Activated naive CD4-positive, alpha-beta T cell treated with anti-CD3 and anti-CD28 coated beads, Interleukin-2, amount 10 ng/mL, durations not matched to agents 7 days and 5 days (primary cell): ENCODE data around the gene THY1.
A peak's percentile ranks its signal among the peaks of the same experiment; 100 is the strongest.

Experiments used
- CTCF ChIA-PET: fragments of 350-600 bp; sonication (Branson Sonifier 250); formaldehyde crosslinking; loops from one replicate; lab custom pipeline; 2021; ENCODE audit warnings: antibody characterized with exemption; lab: Charles Lee
- DNase-seq: peaks from one replicate; pipeline ENCODE4 v3.0.0-alpha.2; 2020
- H3K27ac Mint-ChIP-seq: one replicate; pipeline ENCODE4 v1.8.0; 2021; ENCODE audit warnings: mild to moderate bottlenecking, moderate library complexity, mixed read lengths
- H3K27me3 Mint-ChIP-seq: one replicate; pipeline ENCODE4 v1.8.0; 2021; ENCODE audit warnings: mild to moderate bottlenecking, mixed read lengths
- H3K36me3 Mint-ChIP-seq: one replicate; pipeline ENCODE4 v1.8.0; 2021; ENCODE audit warnings: mixed read lengths
- H3K4me1 Mint-ChIP-seq: one replicate; pipeline ENCODE4 v1.8.0; 2021; ENCODE audit warnings: mixed read lengths
- H3K4me3 Mint-ChIP-seq: one replicate; pipeline ENCODE4 v1.8.0; 2021; ENCODE audit warnings: mild to moderate bottlenecking, moderate library complexity, mixed read lengths
- H3K9me3 Mint-ChIP-seq: one replicate; pipeline ENCODE4 v1.8.0; 2021; ENCODE audit warnings: mixed read lengths

Gene THY1

GRCh38 chr11:119378851-119379465 is 44.0 kb downstream of the THY1 start:
- no peaks in the 10 kb centered on the region for H3K36me3 Mint-ChIP-seq
- H3K27me3 Mint-ChIP-seq = peaks cover 41% of the 10 kb centered on the region
- H3K4me1 Mint-ChIP-seq = peaks cover 10% of the 10 kb centered on the region
- no peak for DNase-seq
- CTCF ChIA-PET = interaction anchor here (17.7 kb wide), 1 partner anchor 22 kb away, joined by 184 read pairs; no protein-coding TSS in a partner anchor
- H3K4me3 Mint-ChIP-seq = no peak overlapping the region
- no peaks in the 10 kb centered on the region for H3K9me3 Mint-ChIP-seq
- no peak overlapping the region for H3K27ac Mint-ChIP-seq

GRCh38 chr11:119377961-119378667 is 44.9 kb downstream of the THY1 start:
- H3K4me1 Mint-ChIP-seq = peaks cover 17% of the 10 kb centered on the region
- CTCF ChIA-PET = interaction anchor here (1.5 to 17.7 kb wide), 2 partner anchors 10 to 21 kb away, joined by 4 to 184 read pairs; no protein-coding TSS in a partner anchor
- peaks cover 41% of the 10 kb centered on the region for H3K27me3 Mint-ChIP-seq
- no peaks in the 10 kb centered on the region for H3K36me3 Mint-ChIP-seq
- no peak for DNase-seq
- no peak overlapping the region for H3K27ac Mint-ChIP-seq
- no peak overlapping the region for H3K4me3 Mint-ChIP-seq
- no peaks in the 10 kb centered on the region for H3K9me3 Mint-ChIP-seq

GRCh38 chr11:119377112-119377901 is 45.7 kb downstream of the THY1 start:
- Mint-ChIP-seq H3K27me3 (peaks cover 41% of the 10 kb centered on the region), H3K27ac (no peak overlapping the region), H3K36me3 (no peaks in the 10 kb centered on the region), H3K9me3 (no peaks in the 10 kb centered on the region), H3K4me1 (peaks cover 17% of the 10 kb centered on the region), H3K4me3 (no peak overlapping the region)
- CTCF ChIA-PET = interaction anchor here (1.4 to 17.7 kb wide), 5 partner anchors 9 to 39 kb away, joined by 4 to 184 read pairs (median 5); no protein-coding TSS in a partner anchor
- no peak for DNase-seq

GRCh38 chr11:119376197-119376847 is 46.6 kb downstream of the THY1 start:
- DNase-seq = no peak
- CTCF ChIA-PET = interaction anchor here (1.2 to 17.7 kb wide), 8 partner anchors 8 to 38 kb away, joined by 3 to 184 read pairs (median 4); no protein-coding TSS in a partner anchor
- Mint-ChIP-seq H3K36me3 (no peaks in the 10 kb centered on the region), H3K4me1 (peaks cover 17% of the 10 kb centered on the region), H3K27ac (no peak overlapping the region), H3K4me3 (no peak overlapping the region), H3K27me3 (peaks cover 36% of the 10 kb centered on the region), H3K9me3 (no peaks in the 10 kb centered on the region)

DNA sequence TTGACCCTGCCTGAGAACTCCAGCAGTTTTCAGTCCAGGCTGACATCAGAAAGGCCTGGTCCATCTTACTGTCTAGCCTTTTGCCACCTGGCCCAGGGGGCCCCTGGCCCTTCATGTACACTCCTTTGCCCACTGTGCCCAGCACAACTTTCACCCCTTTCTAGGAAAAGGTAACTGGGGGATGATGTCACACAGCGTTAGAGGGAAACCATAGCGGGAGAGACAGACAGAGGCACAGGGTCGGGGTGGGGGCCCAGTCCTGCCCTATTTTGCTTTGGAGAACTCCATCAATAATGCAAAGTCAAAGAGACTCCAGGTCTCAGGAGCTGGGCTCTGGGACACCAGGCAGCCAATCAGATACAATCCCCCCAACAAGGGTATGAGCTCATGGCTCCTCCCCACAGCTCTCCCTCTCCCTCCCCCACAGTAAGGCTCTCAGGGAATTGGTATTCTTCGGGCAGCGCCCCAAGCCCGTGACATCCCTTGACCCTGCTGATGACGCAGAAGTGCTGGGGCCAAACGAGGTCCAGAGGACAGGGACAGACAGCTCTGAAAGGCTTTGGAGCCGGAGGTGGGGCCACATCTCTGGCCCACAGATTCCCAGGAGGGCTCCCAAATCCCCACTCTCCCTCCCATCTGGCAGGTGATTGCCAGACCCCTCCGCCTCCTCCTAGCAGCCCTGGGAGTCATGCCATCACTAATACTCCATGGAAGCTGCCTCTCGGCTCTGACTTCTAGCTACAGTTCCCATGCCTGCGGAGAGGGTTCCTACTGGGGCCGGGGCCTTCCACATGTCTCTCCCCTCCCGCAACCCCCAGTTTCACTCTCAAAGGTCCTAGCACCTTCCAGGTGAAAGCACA is 47.4 kb downstream of the THY1 start:
- peaks cover 36% of the 10 kb centered on the region for H3K27me3 Mint-ChIP-seq
- no peak for DNase-seq
- no peak overlapping the region for H3K4me3 Mint-ChIP-seq
- H3K4me1 Mint-ChIP-seq = peaks cover 10% of the 10 kb centered on the region
- H3K36me3 Mint-ChIP-seq = no peaks in the 10 kb centered on the region
- no peaks in the 10 kb centered on the region for H3K9me3 Mint-ChIP-seq
- CTCF ChIA-PET = interaction anchor here (0.7 to 17.7 kb wide), 14 partner anchors 8 to 99 kb away, joined by 3 to 184 read pairs (median 4); no protein-coding TSS in a partner anchor
- no peak overlapping the region for H3K27ac Mint-ChIP-seq

DNA sequence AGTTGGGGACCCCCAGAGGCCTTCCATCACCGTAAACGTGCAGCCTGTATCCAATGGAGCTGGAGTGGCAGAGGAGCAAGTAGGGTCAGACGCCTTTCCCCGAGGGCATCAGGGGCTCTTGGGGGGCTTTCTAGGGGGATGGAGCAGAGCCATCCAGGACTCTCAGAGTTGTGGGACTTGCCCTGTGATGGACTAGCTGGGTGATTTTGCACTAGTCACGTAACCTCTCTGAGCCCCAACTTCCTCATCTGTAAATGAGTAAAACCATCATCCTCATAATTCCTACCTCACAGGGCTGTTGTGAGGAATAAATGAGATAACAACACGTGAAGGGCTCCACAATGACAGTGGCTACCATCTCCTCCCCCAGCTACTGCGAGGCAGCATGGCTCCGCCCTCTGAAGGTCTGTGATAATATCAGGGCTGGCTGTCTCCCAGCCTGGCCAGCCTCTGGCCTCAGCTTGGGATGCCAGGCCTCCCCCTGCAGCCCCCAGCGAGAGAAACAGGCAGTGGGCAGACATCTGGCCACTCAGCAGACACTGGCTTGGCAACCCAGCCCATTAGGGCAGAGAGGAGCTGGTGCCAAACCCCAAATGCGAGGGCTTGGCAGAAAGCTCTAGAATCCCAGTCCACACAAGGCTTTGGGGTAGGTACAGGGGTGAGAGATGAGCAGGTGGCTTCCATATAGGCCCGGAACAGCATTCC is 48.2 kb downstream of the THY1 start:
- Mint-ChIP-seq H3K4me3 (no peak overlapping the region), H3K4me1 (peaks cover 9% of the 10 kb centered on the region), H3K36me3 (no peaks in the 10 kb centered on the region), H3K27ac (no peak overlapping the region), H3K9me3 (no peaks in the 10 kb centered on the region), H3K27me3 (peaks cover 37% of the 10 kb centered on the region)
- DNase-seq = no peak
- CTCF ChIA-PET = interaction anchor here (1.2 to 17.7 kb wide), 9 partner anchors 9 to 96 kb away, joined by 3 to 184 read pairs (median 6); no protein-coding TSS in a partner anchor

DNA sequence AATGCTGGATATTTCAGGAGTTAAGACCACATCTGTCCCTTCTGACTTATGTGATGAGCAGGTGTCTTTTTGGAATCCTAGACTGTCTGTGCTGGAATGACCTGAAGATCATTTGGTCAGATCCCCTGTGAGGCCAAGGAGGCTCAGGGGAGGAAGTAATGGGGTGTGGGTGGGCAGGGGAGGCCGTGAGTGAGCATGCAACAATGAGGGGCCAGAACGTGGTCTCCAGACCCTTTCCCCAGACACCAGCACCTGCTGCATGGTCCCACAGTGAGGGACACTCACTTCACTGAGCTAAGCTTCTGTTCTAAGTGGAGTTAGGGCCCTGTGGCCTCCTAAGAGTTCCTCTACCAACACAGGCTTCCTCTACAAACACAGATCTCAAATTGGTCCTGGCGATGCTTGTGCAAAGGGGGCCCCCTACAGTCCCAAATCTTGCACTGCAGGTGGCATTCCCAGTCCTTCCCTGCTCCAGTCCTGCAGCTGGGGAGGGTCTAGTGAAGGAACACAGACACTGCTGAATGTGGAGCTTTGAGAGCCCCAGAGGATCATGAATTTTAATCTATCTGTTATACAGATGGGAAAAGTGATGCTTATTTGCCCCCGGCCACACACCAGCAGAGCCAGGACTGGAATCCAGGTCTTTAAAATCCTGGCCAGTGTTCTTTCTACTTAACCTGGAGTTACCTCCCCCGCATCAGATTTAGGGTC is 48.9 kb downstream of the THY1 start:
- CTCF ChIA-PET = interaction anchor here (1.2 to 17.7 kb wide), 10 partner anchors 9 to 97 kb away, joined by 3 to 184 read pairs (median 7); no protein-coding TSS in a partner anchor
- no peaks in the 10 kb centered on the region for H3K9me3 Mint-ChIP-seq
- no peaks in the 10 kb centered on the region for H3K36me3 Mint-ChIP-seq
- peaks cover 37% of the 10 kb centered on the region for H3K27me3 Mint-ChIP-seq
- peak; percentile 63 for DNase-seq
- no peak overlapping the region for H3K27ac Mint-ChIP-seq
- no peak overlapping the region for H3K4me3 Mint-ChIP-seq
- H3K4me1 Mint-ChIP-seq = peaks cover 9% of the 10 kb centered on the region

GRCh38 chr11:119373059-119373920 is 49.7 kb downstream of the THY1 start:
- peaks cover 9% of the 10 kb centered on the region for H3K4me1 Mint-ChIP-seq
- H3K27ac Mint-ChIP-seq = no peak overlapping the region
- no peak overlapping the region for H3K4me3 Mint-ChIP-seq
- no peak for DNase-seq
- H3K9me3 Mint-ChIP-seq = no peaks in the 10 kb centered on the region
- CTCF ChIA-PET = interaction anchor here (0.6 to 17.7 kb wide), 10 partner anchors 9 to 995 kb away, joined by 3 to 184 read pairs (median 7); no protein-coding TSS in a partner anchor
- no peaks in the 10 kb centered on the region for H3K36me3 Mint-ChIP-seq
- peaks cover 37% of the 10 kb centered on the region for H3K27me3 Mint-ChIP-seq

DNA sequence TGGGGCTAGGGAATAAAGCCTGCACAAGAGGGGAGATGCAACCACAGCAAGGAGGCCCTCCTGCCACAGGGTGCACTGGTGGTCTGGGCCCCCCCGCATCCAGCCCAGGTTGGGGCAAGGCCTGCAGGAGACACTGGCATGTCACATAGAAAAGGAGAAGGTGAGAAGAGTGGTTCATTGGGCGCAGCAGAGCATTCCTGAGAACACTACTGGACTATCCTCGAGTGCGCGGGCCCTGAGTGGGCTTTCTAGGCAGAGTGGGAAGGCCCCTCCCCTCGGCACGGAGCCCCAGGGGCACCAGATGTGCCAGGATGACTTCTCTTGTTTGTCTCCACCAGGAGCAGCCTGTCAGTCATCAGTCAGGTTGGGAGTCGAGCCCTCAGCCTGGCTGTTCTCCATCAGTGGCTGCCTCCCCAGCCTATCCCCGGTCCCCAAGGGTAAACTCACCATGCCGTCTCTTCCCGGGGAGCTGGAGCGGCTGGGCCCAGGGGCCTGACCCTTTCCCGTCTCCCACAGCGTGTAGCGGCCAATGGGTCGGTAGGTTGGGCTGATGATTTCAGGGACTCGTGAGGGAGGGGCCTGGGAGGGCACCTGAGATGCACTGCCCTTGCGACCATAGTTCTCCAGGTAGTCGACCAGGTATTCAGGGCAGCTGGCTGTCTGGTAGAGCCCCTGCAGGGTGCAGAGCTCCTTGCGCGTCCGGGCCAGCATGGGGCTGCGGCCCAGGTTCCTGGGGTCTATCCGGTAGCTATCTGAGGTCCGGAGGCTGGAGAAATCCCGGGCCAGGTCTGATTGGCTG is 50.5 kb downstream of the THY1 start:
- H3K4me1 Mint-ChIP-seq = peaks cover 9% of the 10 kb centered on the region
- no peaks in the 10 kb centered on the region for H3K36me3 Mint-ChIP-seq
- H3K27me3 Mint-ChIP-seq = peaks cover 43% of the 10 kb centered on the region
- H3K9me3 Mint-ChIP-seq = no peaks in the 10 kb centered on the region
- no peak overlapping the region for H3K4me3 Mint-ChIP-seq
- CTCF ChIA-PET = interaction anchor here (1.0 to 17.7 kb wide), 8 partner anchors 8 to 102 kb away, joined by 3 to 184 read pairs (median 8); no protein-coding TSS in a partner anchor
- no peak for DNase-seq
- H3K27ac Mint-ChIP-seq = no peak overlapping the region

DNA sequence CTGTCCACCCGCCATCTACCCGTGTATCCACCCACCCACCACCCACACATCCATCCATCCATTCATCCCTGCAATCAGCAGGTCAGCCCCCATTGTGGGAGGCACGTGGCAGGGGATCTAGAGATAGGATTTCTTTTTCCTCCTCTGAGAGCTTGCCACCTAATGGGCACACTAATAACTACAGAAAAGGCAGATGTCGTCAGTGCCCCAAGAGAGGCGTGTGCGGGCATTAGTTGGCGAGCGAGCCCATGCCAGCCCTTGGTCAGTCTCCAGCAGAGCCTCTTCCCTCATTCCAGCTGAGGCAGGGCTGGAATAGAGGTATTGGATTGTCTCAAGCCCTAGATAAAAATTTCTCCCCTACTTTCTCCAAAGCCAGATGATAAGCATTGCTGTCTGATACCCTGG is 51.2 kb downstream of the THY1 start:
- CTCF ChIA-PET = interaction anchor here (1.5 to 17.7 kb wide), 3 partner anchors 10 to 15 kb away, joined by 6 to 184 read pairs (median 8); partner anchors contain the start of gene USP2
- Mint-ChIP-seq H3K4me3 (no peak overlapping the region), H3K27me3 (peaks cover 50% of the 10 kb centered on the region)

More for the DNA sequence above, 51.2 kb downstream of the THY1 start:
- H3K4me1 Mint-ChIP-seq = peaks cover 9% of the 10 kb centered on the region
- DNase-seq = no peak
- no peak overlapping the region for H3K27ac Mint-ChIP-seq
- H3K9me3 Mint-ChIP-seq = no peaks in the 10 kb centered on the region
- H3K36me3 Mint-ChIP-seq = no peaks in the 10 kb centered on the region
